Embryonic facial prominence (tissue), 1 donor: Measurements from ENCODE around the gene WDR47.
"Not testable (repeated sequence)": the region's sequence is repeated elsewhere in the genome, so short reads cannot be mapped to it uniquely, and the experiment has no call there.

Source experiments
- DNase-seq: peaks from one replicate; pipeline ENCODE4 v3.0.0-alpha.2; 2016; ENCODE audit errors: extremely low spot score

Gene WDR47

GRCh38 chr1:108962681-108963051 lies 79.2 kb downstream of the WDR47 start:
- DNase-seq, result no peak

- no peak for DNase-seq
These were observed 80.0 kb downstream of the WDR47 start for GRCh38 chr1:108961752-108962486.

- no peak for DNase-seq
These were observed 80.7 kb downstream of the WDR47 start for GRCh38 chr1:108961198-108961597.

GRCh38 chr1:108960719-108961118 lies 81.2 kb downstream of the WDR47 start:
- DNase-seq, result no peak

GRCh38 chr1:108957888-108958287 lies 84.0 kb downstream of the WDR47 start:
- no peak for DNase-seq

- DNase-seq, result no peak
These were observed 86.0 kb downstream of the WDR47 start for GRCh38 chr1:108955881-108956280.

- DNase-seq, result no peak
These were observed 86.8 kb downstream of the WDR47 start for GRCh38 chr1:108955111-108955510.

- no peak for DNase-seq
These were observed 88.5 kb downstream of the WDR47 start for GRCh38 chr1:108953452-108953851.

GRCh38 chr1:108951242-108951641 lies 90.7 kb downstream of the WDR47 start:
- no peak for DNase-seq

GRCh38 chr1:108949044-108949443 lies 92.9 kb downstream of the WDR47 start:
- no peak for DNase-seq

- no peak for DNase-seq
These were observed 93.9 kb downstream of the WDR47 start for GRCh38 chr1:108947871-108948525.

GRCh38 chr1:108936170-108936569 lies 105.7 kb downstream of the WDR47 start:
- no peak for DNase-seq

GRCh38 chr1:108933944-108934343 lies 108.0 kb downstream of the WDR47 start:
- no peak for DNase-seq

GRCh38 chr1:108927565-108927964 lies 114.3 kb downstream of the WDR47 start:
- not testable (repeated sequence) for DNase-seq

GRCh38 chr1:108925920-108926319 lies 116.0 kb downstream of the WDR47 start:
- no peak for DNase-seq
